GM21367 (cell line): Measurements from ENCODE around the gene PRRG1.
"Not testable (repeated sequence)": the region's sequence is repeated elsewhere in the genome, so short reads cannot be mapped to it uniquely, and the experiment has no call there.

Experiments used
- ATAC-seq: cut with Tn5 transposase; IDR thresholded peaks from one replicate; pipeline ENCODE4 v1.9.1; 2021; ENCODE audit not compliant: unreplicated experiment

Gene PRRG1

GRCh38 chrX:37468124-37468739, 119.1 kb downstream of the PRRG1 start:
- no peak for ATAC-seq

DNA sequence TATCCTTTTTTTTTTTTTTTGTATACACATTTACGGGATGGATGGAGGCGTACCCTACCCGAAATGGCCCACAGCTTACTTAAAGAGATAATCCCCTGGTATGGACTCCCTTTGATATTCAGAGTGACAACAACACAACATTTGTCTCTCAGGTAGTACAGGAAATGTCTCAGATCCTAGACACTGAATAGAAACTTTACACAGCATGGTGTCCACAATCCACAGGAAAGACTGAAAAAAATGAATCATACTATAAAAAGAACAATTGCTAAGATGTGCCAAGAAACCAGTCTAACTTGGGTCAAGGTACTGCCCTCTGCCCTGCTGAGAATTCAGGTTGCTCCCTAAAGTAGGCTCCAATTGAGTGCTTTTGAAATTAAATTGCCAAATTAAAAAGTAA, 121.5 kb downstream of the PRRG1 start:
- ATAC-seq, result no peak

DNA sequence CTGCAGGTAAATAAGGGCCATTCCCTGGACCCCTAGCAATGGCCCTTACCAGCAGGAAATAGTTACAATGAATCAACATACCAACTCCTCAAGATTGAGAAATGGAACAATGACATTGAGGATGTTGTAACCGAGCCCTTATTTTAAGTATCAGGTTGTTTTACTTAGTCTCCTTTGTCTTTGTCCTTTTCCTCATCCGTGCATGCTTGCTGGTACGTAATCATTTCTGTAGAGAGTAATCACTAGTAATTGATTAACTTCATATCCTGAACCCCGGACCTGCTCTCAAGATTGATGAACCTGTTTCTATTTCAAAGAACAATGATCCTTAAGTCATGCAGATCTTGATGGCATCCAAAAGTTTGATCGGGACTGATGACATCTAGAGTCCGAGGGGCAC, 123.7 kb downstream of the PRRG1 start:
- ATAC-seq, result no peak

DNA sequence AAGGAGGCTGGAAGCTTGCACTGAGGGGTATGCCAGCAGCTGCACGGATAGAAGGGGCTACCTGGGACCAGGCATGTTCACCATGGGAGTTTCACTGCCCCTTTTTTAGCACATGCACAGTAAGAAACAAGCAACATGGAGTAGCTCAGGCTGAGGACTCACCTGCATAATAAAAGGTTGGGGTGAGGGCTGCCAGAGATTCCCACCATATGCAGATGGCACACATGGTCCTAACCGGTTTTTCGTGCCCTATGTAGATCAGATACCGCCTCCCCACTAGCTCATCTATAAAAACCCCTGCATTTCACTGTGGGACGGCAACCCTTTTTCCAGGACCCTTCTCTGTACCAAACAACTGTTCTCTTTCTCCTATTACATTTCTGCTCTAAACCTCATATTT, 125.3 kb downstream of the PRRG1 start:
- no peak for ATAC-seq

- no peak for ATAC-seq
These were observed 127.5 kb downstream of the PRRG1 start for GRCh38 chrX:37476571-37477170.

DNA sequence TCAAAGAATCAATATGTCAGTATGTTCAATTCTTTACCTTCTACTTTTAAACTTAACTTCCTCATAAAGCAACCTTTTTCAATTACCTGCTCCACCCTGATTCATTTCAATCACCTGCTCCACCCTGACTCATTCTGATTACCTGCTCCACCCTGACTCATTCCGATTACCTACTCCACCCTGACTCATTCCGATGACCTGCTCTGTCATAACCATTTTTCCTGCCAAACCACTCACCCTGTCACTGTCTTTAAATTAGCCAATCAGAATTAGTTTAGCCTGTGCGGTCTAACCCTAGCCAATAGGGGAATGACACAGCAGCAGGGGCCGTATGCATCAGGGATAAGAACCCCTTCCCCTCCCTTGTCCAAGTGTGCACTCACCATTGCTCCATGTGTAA, 135.2 kb downstream of the PRRG1 start:
- not testable (repeated sequence) for ATAC-seq

- no peak for ATAC-seq
These were observed 136.3 kb downstream of the PRRG1 start for GRCh38 chrX:37485429-37485828.

- ATAC-seq, result no peak
These were observed 138.1 kb downstream of the PRRG1 start for GRCh38 chrX:37487271-37487670.

GRCh38 chrX:37488323-37488722, 139.2 kb downstream of the PRRG1 start:
- ATAC-seq, result no peak

DNA sequence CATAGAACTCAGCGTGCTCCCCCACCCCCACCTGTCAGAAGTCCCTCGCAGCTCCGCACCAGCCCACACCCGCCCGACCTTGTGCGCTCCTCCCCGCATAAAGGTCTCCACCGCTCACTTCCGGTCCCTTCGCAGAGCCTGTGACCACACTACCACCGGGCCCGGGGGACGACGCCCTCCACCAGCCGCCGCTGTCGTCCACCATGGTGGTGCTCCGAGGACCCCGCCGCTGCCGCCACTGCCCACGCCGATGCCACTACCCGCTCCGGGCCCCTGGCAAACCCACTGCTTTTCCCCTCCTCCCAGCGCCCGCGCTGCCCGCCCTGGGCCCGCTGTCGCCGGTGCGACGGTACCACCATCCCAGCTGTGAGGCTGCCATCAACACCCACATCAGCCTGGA, 142.5 kb downstream of the PRRG1 start:
- no peak for ATAC-seq

GRCh38 chrX:37495760-37496159, 146.6 kb downstream of the PRRG1 start:
- ATAC-seq, result not testable (repeated sequence)

DNA sequence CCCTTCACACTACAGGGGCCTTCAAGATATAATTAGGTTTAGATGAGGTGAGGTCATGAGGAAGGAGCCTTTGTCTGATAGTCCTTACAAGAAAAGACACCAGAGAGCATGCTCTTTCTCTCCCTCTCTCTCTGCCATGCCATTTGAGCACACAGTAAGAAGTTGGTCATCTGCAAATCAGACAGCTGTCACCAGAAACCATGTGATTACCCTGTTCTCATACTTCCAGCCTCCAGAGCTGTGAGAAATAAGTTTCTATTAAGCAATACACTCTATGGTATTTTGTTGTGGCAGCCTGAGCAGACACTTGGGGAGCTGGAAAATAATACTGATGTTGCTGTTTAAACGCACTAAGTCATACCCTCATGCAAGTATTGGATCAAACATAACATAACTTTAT, 148.0 kb downstream of the PRRG1 start:
- ATAC-seq, result not testable (repeated sequence)

- ATAC-seq, result not testable (repeated sequence)
These were observed 149.2 kb downstream of the PRRG1 start for GRCh38 chrX:37498323-37498722.

DNA sequence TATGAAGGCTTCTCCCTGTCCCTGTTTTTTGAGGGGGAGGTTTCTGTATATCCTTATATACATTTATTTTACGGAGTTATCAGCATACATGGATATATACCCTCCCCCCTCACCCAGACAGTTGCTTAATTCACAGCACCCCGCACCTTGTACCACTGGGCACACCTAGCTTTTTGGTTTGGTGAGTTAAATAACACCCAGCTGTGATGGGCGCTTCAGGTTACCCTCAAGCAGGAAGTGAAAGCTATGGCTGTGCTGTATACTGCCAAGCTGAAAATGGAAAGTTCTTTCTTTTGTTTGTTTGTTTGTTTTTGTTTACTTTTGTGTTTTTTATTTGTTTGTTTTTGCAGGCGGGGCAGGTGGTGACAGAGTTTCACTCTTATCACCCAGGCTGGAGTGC, 150.5 kb downstream of the PRRG1 start:
- ATAC-seq, result not testable (repeated sequence)

DNA sequence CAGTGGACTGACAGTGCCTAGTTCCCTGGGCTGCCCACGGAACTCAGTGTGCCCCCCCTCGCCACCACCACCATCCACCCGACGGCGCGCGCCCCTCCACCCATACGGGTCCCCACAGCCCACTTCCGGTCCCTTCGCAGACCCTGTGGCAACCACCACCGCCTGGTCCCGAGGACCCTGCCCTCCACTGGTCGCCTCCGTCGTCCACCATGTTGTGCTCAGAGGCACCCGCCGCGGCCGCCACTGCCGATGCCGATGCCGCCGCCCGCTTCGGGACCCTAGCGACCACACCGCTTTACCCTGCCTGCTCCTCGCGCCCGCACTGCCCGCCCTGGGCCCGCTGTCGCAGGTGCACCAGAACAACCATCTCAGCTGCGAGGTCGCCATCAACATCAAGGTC, 155.8 kb downstream of the PRRG1 start:
- ATAC-seq, result no peak
